IMR-90 (cell line): ENCODE results near the gene FOSL2.

Experiments
- BHLHE40 ChIP-seq: fragments of 150-350 bp; IDR thresholded peaks from 2 replicates; pipeline ENCODE4 v1.6.1; 2016; ENCODE audit warnings: mild to moderate bottlenecking, low read depth, low read length
- CHD1 ChIP-seq: IDR thresholded peaks from 2 replicates; pipeline ENCODE4 v1.6.1; 2012; ENCODE audit warnings: low read depth, low read length, improper control_type of control experiment
- MAZ ChIP-seq: IDR thresholded peaks from 2 replicates; pipeline ENCODE4 v1.6.1; 2012; ENCODE audit warnings: low read depth, mild to moderate bottlenecking, low read length, improper control_type of control experiment, moderate library complexity, borderline replicate concordance
- POLR2A ChIP-seq: IDR thresholded peaks from 2 replicates; pipeline ENCODE4 v1.6.1; 2012; ENCODE audit warnings: mild to moderate bottlenecking, low read depth, low read length
- RAD21 ChIP-seq: IDR thresholded peaks from 2 replicates; pipeline ENCODE4 v1.6.1; 2012; ENCODE audit warnings: low read length, improper control_type of control experiment
- RCOR1 ChIP-seq: IDR thresholded peaks from 2 replicates; pipeline ENCODE4 v1.6.1; 2012; ENCODE audit warnings: mild to moderate bottlenecking, low read length, improper control_type of control experiment; ENCODE audit not compliant: insufficient replicate concordance
- SMC3 ChIP-seq: fragments of 150-350 bp; IDR thresholded peaks from 2 replicates; pipeline ENCODE4 v1.6.1; 2016; ENCODE audit warnings: low read depth, mild to moderate bottlenecking, antibody characterized with exemption, low read length, moderate library complexity
- TF ChIP-seq, protein P1 (sequence below): conservative IDR thresholded peaks from 2 replicates; pipeline ENCODE4 v1.5.1; 2012; ENCODE audit warnings: mild to moderate bottlenecking, low read depth, low read length, improper control_type of control experiment

DNA sequence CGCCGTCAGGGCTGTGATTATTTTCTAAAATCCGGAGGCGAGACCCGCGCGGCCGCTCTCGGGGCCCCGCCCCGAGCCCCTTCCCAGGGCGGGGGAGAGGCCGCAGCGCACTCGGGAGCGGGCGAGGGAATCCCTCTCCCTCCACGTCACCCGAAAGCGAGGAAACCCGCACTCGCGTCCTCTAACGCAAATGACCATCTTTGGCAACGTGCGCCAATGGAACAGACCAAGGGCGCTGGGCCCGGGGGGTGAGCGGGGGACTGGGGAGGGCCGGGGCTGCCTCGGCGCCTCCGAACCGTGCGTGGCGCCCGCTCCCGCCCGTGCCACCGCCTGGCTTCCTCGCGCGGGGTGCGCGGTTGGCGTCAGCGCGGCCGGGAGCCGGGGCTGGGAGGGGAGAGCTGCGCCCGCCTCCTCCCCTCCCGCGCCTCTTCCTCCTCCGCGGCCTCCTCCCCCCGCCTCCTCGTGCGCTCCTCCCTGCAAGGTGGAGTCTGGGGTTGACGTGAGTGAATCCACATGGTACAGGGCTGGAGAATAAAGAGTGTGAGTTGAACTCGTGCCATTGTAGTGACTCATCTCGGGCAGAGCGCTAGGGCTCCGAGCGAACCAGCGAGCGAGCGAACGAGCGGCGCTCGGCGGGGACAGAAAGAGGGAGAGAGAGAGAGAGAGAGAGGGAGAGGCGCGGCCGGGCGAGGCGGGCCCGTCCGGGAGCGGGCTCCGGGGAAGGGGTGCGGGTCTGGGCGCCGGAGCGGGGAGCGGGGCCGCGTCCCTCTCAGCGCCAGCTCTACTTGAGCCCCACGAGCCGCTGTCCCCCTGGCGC, at the start of gene FOSL2:
- TF ChIP-seq, protein P1, sequence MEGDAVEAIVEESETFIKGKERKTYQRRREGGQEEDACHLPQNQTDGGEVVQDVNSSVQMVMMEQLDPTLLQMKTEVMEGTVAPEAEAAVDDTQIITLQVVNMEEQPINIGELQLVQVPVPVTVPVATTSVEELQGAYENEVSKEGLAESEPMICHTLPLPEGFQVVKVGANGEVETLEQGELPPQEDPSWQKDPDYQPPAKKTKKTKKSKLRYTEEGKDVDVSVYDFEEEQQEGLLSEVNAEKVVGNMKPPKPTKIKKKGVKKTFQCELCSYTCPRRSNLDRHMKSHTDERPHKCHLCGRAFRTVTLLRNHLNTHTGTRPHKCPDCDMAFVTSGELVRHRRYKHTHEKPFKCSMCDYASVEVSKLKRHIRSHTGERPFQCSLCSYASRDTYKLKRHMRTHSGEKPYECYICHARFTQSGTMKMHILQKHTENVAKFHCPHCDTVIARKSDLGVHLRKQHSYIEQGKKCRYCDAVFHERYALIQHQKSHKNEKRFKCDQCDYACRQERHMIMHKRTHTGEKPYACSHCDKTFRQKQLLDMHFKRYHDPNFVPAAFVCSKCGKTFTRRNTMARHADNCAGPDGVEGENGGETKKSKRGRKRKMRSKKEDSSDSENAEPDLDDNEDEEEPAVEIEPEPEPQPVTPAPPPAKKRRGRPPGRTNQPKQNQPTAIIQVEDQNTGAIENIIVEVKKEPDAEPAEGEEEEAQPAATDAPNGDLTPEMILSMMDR, result 0 out of 2 replicates have a peak, but pooled peaks have one; percentile 5
- TF ChIP-seq RCOR1 (peak; percentile 83), POLR2A (peak; percentile 41; the same call in 1 of the 2 replicates), MAZ (peak; percentile 89), RAD21 (peak; percentile 30), BHLHE40 (peak; percentile 86), CHD1 (0 out of 2 replicates have a peak, but pooled peaks have one; percentile 9), SMC3 (no peak; the same call in 1 of the 2 replicates)
